ENCODE results near the gene PRORP. TPM values are rescaled to one million over a fixed set of nuclear protein-coding genes. Genes with fewer than 3 reads are reported as not detected.

The PRORP gene
- total and polyA plus RNA-seq, 2 of the 13 experiments (the other 11 are each of a cell fraction or from before 2014, with no cell fraction given), result 48.9 to 88.7 TPM

DNA sequence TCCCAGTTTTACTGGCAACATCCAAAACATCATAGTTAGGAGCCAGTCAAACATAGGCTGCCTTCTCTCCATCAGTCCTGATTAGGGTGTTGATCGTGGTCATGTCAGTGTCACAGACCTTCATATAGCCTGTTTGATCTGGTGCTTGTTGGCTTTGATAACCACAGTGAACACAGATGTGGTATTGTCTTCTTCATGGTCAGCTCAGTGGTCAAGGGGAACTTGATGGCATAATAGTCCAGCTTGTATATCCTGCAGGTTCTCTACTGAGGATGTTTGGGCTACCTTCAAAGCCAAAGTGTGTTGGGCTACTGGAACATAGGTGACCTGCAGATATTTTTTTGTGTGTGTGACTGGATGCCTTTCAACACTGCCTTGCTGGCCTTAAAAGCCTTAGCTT, 21.7 kb downstream of the PRORP start (continued):
- TF ChIP-seq FOXO1 (CRISPR knock-in tag; IDR thresholded peaks at IDR 0.05) (peak; percentile 83), SMAD1 (CRISPR knock-in tag; IDR thresholded peaks at IDR 0.05; ENCODE audit: borderline replicate concordance, low read depth) (no peak), HMG20B (CRISPR knock-in tag; conservative IDR thresholded peaks at IDR 0.05) (peak; percentile 46; the same call in 1 of the 2 replicates), NPAS2 (CRISPR knock-in tag; IDR thresholded peaks at IDR 0.05; ENCODE audit: borderline replicate concordance) (no peak), HDAC6 (IDR thresholded peaks at IDR 0.05; ENCODE audit: low read depth, low read length) (no peak), ETV5 (CRISPR knock-in tag; IDR thresholded peaks at IDR 0.05; ENCODE audit: borderline replicate concordance) (peak; percentile 72; the same call in 1 of the 2 replicates), NCOA2 (CRISPR knock-in tag; IDR thresholded peaks at IDR 0.05) (peak; percentile 84), KDM1A (CRISPR knock-in tag; IDR thresholded peaks at IDR 0.05) (peak; percentile 34; the same call in 1 of the 2 replicates), SMAD9 (CRISPR knock-in tag; IDR thresholded peaks at IDR 0.05) (no peak), ZFP37 (CRISPR knock-in tag; IDR thresholded peaks at IDR 0.05; ENCODE audit: borderline replicate concordance) (no peak), ZNF709 (CRISPR knock-in tag; IDR thresholded peaks at IDR 0.05) (no peak), GLI4 (CRISPR knock-in tag; IDR thresholded peaks at IDR 0.05; ENCODE audit: borderline replicate concordance) (no peak), ZNF331 (CRISPR knock-in tag; IDR thresholded peaks at IDR 0.05) (peak; percentile 69), SALL2 (CRISPR knock-in tag; IDR thresholded peaks at IDR 0.05) (no peak), PCBP2 (optimal IDR thresholded peaks at IDR 0.05; ENCODE audit: low read depth, low read length, poor library complexity, severe bottlenecking) (no peak), TARDBP (CRISPR knock-in tag; IDR thresholded peaks at IDR 0.05) (peak; percentile 40; the same call in 1 of the 2 replicates), ZFX (CRISPR knock-in tag; IDR thresholded peaks at IDR 0.05; ENCODE audit: low read depth) (peak; percentile 28; the same call in 1 of the 2 replicates), CREM (IDR thresholded peaks at IDR 0.05) (peak; percentile 58), CREM (CRISPR knock-in tag; IDR thresholded peaks at IDR 0.05) (no peak)
- TF ChIP-seq, protein P1, sequence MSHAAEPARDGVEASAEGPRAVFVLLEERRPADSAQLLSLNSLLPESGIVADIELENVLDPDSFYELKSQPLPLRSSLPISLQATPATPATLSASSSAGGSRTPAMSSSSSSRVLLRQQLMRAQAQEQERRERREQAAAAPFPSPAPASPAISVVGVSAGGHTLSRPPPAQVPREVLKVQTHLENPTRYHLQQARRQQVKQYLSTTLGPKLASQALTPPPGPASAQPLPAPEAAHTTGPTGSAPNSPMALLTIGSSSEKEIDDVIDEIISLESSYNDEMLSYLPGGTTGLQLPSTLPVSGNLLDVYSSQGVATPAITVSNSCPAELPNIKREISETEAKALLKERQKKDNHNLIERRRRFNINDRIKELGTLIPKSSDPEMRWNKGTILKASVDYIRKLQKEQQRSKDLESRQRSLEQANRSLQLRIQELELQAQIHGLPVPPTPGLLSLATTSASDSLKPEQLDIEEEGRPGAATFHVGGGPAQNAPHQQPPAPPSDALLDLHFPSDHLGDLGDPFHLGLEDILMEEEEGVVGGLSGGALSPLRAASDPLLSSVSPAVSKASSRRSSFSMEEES (CRISPR knock-in tag; IDR thresholded peaks at IDR 0.05), result 0 out of 2 replicates have a peak, but pooled peaks have one; percentile 10
- TF ChIP-seq, protein P2, sequence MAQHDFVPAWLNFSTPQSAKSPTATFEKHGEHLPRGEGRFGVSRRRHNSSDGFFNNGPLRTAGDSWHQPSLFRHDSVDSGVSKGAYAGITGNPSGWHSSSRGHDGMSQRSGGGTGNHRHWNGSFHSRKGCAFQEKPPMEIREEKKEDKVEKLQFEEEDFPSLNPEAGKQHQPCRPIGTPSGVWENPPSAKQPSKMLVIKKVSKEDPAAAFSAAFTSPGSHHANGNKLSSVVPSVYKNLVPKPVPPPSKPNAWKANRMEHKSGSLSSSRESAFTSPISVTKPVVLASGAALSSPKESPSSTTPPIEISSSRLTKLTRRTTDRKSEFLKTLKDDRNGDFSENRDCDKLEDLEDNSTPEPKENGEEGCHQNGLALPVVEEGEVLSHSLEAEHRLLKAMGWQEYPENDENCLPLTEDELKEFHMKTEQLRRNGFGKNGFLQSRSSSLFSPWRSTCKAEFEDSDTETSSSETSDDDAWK (CRISPR knock-in tag; IDR thresholded peaks at IDR 0.05), result no peak
- TF ChIP-seq, protein P3, sequence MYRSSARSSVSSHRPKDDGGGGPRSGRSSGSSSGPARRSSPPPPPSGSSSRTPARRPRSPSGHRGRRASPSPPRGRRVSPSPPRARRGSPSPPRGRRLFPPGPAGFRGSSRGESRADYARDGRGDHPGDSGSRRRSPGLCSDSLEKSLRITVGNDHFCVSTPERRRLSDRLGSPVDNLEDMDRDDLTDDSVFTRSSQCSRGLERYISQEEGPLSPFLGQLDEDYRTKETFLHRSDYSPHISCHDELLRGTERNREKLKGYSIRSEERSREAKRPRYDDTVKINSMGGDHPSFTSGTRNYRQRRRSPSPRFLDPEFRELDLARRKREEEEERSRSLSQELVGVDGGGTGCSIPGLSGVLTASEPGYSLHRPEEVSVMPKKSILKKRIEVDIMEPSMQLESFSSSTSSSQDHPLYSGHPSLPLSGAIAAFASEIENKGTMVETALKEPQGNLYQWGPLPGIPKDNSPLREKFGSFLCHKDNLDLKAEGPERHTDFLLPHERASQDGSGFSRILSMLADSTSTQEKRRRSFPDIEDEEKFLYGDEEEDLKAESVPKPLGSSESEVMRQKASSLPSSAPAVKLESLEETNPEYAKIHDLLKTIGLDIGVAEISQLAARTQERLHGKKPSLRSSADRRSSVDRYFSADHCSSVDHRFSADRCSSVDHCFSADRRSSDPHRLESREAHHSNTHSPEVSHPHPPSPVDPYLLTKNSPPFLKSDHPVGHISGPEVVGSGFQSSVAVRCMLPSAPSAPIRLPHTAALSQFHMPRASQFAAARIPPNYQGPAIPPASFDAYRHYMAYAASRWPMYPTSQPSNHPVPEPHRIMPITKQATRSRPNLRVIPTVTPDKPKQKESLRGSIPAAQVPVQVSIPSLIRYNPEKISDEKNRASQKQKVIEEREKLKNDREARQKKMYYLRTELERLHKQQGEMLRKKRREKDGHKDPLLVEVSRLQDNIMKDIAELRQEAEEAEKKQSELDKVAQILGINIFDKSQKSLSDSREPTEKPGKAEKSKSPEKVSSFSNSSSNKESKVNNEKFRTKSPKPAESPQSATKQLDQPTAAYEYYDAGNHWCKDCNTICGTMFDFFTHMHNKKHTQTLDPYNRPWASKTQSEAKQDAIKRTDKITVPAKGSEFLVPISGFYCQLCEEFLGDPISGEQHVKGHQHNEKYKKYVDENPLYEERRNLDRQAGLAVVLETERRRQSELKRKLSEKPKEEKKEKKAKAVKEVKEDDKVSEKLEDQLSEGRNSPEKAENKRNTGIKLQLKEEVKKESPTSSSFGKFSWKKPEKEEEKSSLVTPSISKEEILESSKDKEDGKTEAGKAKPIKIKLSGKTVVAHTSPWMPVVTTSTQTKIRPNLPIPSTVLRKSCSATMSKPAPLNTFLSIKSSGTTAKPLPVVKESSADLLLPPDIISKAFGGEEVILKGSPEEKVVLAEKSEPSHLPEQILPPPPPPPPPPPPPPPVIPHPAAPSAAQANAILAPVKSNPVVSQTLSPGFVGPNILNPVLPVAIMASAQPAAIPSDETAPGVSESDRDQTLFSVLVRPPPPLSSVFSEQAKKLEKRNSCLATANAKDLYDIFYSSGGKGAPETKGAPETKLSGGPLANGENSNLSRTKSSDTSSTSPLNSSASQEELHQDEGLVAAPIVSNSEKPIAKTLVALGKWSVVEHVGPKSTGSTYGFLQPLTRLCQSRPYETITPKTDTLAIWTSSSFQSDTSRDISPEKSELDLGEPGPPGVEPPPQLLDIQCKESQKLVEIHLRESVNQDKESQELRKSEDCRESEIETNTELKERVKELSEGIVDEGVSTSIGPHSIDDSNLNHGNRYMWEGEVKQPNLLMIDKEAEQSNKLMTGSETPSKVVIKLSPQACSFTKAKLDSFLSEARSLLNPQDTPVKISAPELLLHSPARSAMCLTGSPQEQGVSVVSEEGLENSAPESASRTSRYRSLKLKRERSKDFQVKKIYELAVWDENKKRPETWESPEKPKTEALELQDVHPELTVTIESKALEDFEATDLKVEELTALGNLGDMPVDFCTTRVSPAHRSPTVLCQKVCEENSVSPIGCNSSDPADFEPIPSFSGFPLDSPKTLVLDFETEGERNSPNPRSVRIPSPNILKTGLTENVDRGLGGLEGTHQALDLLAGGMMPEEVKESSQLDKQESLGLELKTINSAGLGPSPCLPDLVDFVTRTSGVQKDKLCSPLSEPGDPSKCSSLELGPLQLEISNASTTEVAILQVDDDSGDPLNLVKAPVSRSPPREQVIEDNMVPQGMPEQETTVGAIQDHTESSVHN (CRISPR knock-in tag; IDR thresholded peaks at IDR 0.05), result no peak

Measured in HepG2 (cell line).